Measurements from ENCODE around the gene ELMO1. TPM values are rescaled to one million over a fixed set of nuclear protein-coding genes. Genes with fewer than 3 reads are reported as not detected.

Gene ELMO1
- total RNA-seq, 1 donor from 2014 or later, result 29.4 TPM

- H3K4me1 Mint-ChIP-seq (ENCODE audit: unreplicated experiment), result peaks cover 8% of the 10 kb centered on the region
- peaks cover 6% of the 10 kb centered on the region for H3K27me3 Mint-ChIP-seq
- H3K9me3 Mint-ChIP-seq, result peaks cover 3% of the 10 kb centered on the region
- TF ChIP-seq, protein P1, sequence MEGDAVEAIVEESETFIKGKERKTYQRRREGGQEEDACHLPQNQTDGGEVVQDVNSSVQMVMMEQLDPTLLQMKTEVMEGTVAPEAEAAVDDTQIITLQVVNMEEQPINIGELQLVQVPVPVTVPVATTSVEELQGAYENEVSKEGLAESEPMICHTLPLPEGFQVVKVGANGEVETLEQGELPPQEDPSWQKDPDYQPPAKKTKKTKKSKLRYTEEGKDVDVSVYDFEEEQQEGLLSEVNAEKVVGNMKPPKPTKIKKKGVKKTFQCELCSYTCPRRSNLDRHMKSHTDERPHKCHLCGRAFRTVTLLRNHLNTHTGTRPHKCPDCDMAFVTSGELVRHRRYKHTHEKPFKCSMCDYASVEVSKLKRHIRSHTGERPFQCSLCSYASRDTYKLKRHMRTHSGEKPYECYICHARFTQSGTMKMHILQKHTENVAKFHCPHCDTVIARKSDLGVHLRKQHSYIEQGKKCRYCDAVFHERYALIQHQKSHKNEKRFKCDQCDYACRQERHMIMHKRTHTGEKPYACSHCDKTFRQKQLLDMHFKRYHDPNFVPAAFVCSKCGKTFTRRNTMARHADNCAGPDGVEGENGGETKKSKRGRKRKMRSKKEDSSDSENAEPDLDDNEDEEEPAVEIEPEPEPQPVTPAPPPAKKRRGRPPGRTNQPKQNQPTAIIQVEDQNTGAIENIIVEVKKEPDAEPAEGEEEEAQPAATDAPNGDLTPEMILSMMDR (conservative IDR thresholded peaks at IDR 0.05), result no peak
- H3K4me3 Mint-ChIP-seq, result no peak overlapping the region
- H3K36me3 Mint-ChIP-seq, result no peaks in the 10 kb centered on the region
- DNase-seq (ENCODE audit: extremely low spot score, unreplicated experiment), result no peak
- no peak overlapping the region for H3K27ac Mint-ChIP-seq
These were observed 78.8 kb downstream of the ELMO1 start for GRCh38 chr7:37369906-37370305.

DNA sequence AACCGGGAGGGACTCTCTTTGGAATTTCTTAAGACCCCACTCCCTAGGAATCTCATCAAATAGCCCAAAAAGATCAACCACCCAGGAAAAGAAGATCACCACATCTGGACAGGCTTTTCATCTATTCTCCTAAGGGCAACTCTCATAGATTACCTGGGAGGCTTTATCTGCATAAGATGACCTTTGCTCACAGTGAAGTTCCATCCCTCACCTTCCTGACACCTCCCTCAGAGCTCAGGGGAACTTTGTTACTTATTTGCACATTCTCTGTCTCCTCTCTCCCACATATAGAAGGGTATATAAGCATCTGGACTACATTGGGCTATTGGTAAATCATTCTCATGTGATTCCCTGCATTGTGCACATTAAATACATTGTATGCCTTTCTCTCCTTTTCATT lies 80.1 kb downstream of the ELMO1 start:
- Mint-ChIP-seq H3K4me3 (no peak overlapping the region), H3K4me1 (ENCODE audit: unreplicated experiment) (peaks cover 8% of the 10 kb centered on the region), H3K36me3 (no peaks in the 10 kb centered on the region), H3K27me3 (peaks cover 6% of the 10 kb centered on the region), H3K9me3 (peaks cover 3% of the 10 kb centered on the region), H3K27ac (no peak overlapping the region)
- DNase-seq (ENCODE audit: extremely low spot score, unreplicated experiment), result no peak
- TF ChIP-seq, protein P1 (conservative IDR thresholded peaks at IDR 0.05), result no peak

DNA sequence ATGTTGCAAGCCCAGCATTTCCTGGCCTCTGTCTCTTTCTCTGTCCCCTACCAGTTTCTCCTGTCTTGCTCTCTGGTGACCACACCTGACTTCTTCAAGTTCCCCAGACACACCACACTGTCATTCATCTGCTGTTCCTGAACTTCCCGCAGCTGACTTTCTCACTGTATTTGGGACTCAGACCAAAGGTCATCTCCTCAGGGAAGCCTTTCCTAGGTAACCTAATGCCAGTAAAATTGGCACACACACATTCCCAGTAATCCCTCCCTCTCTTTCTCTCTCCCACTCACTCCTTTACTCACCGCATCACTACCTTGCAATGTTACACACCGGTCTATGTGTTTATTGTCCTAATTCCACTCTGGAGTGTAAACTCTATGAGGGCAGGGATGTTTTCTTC lies 81.7 kb downstream of the ELMO1 start:
- H3K4me3 Mint-ChIP-seq, result no peak overlapping the region
- H3K27ac Mint-ChIP-seq, result no peak overlapping the region
- TF ChIP-seq, protein P1 (conservative IDR thresholded peaks at IDR 0.05), result no peak
- H3K9me3 Mint-ChIP-seq, result peaks cover 3% of the 10 kb centered on the region
- peaks cover 6% of the 10 kb centered on the region for H3K27me3 Mint-ChIP-seq
- DNase-seq (ENCODE audit: extremely low spot score, unreplicated experiment), result no peak
- H3K36me3 Mint-ChIP-seq, result no peaks in the 10 kb centered on the region
- peaks cover 8% of the 10 kb centered on the region for H3K4me1 Mint-ChIP-seq (ENCODE audit: unreplicated experiment)

DNA sequence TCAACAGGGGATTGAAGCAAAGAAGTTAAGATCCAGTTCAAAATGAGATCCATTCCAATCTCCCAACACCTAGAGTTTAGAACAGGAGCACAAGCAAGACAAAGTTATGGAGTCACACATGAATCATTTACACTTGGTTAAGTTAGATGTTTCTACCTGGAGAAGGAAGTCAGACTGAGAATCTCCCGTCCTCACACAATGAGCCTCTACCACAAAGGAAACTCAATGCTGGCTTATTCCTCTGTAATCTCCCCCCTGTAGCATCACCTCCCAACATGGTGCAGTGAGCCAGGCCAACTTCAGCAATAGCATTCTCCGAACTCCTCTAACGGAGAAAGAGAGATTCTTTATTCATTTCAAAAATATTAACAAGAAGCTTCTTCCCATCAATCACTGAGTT lies 82.2 kb downstream of the ELMO1 start:
- H3K4me1 Mint-ChIP-seq (ENCODE audit: unreplicated experiment), result peaks cover 8% of the 10 kb centered on the region
- no peak overlapping the region for H3K27ac Mint-ChIP-seq
- TF ChIP-seq, protein P1 (conservative IDR thresholded peaks at IDR 0.05), result no peak
- peaks cover 3% of the 10 kb centered on the region for H3K9me3 Mint-ChIP-seq
- DNase-seq (ENCODE audit: extremely low spot score, unreplicated experiment), result no peak
- no peaks in the 10 kb centered on the region for H3K36me3 Mint-ChIP-seq
- H3K27me3 Mint-ChIP-seq, result peaks cover 6% of the 10 kb centered on the region
- no peak overlapping the region for H3K4me3 Mint-ChIP-seq

- H3K4me3 Mint-ChIP-seq, result no peak overlapping the region
- H3K36me3 Mint-ChIP-seq, result no peaks in the 10 kb centered on the region
- peaks cover 3% of the 10 kb centered on the region for H3K9me3 Mint-ChIP-seq
- TF ChIP-seq, protein P1 (conservative IDR thresholded peaks at IDR 0.05), result no peak
- no peak overlapping the region for H3K27ac Mint-ChIP-seq
- peaks cover 6% of the 10 kb centered on the region for H3K27me3 Mint-ChIP-seq
- H3K4me1 Mint-ChIP-seq (ENCODE audit: unreplicated experiment), result peaks cover 8% of the 10 kb centered on the region
- no peak for DNase-seq (ENCODE audit: extremely low spot score, unreplicated experiment)
These were observed 83.3 kb downstream of the ELMO1 start for GRCh38 chr7:37365405-37365804.

GRCh38 chr7:37364856-37365255 lies 83.8 kb downstream of the ELMO1 start:
- H3K4me1 Mint-ChIP-seq (ENCODE audit: unreplicated experiment), result peaks cover 8% of the 10 kb centered on the region
- no peak overlapping the region for H3K4me3 Mint-ChIP-seq
- H3K27me3 Mint-ChIP-seq, result peaks cover 2% of the 10 kb centered on the region
- TF ChIP-seq, protein P1 (conservative IDR thresholded peaks at IDR 0.05), result no peak
- H3K27ac Mint-ChIP-seq, result no peak overlapping the region
- peaks cover 1% of the 10 kb centered on the region for H3K9me3 Mint-ChIP-seq
- no peaks in the 10 kb centered on the region for H3K36me3 Mint-ChIP-seq
- no peak for DNase-seq (ENCODE audit: extremely low spot score, unreplicated experiment)

Measured in type B pancreatic cell (in vitro differentiated cells).